Measurements from ENCODE around the gene POU6F2. TPM values are rescaled to one million over a fixed set of nuclear protein-coding genes. Genes with fewer than 3 reads are reported as not detected.

The POU6F2 gene
- total and polyA plus RNA-seq, 4 donors: 0.38 to 1.9 (median 1.5) TPM; not detected in 1

DNA sequence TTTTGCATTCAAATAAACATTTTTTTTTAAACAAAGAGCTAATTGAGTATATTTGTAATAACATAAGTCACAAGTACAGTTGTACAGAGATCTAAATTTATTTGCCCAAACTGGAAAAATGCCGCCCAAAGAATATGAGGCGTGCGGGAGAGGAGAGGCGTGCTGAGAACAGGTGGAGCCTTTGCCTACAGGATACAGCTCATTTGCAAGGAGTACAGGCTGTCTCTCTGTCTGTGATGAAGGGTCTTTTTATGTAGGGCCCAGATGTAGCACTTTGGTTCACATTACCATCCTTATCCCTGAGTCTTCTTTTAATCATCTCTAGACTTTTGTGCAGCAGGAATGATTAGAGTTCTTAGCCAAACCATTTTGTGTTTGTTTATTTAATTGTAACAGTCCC is 58.2 kb downstream of the POU6F2 start:
- ATAC-seq (ENCODE audit: low FRiP score) (no peak), DNase-seq (no peak)
- intact Hi-C loops (cut with DNase I): no loop called here
- H3K9me3 ChIP-seq (ENCODE audit: control insufficient read depth, low read length): no peaks in the 10 kb centered on the region
- no peaks in the 10 kb centered on the region for H3K27me3 ChIP-seq (ENCODE audit: control insufficient read depth in 1 of 2, insufficient read depth in 2 of 2, low read length in 1 of 2)
- no peaks in the 10 kb centered on the region for H3K36me3 ChIP-seq (ENCODE audit: control insufficient read depth in 1 of 2, insufficient read depth in 2 of 2, low read length in 1 of 2)
- WGBS, 2 donors: 82% methylated on average over 4 of the region's 4 CpGs
- no peak overlapping the region for H3K27ac ChIP-seq (ENCODE audit: low read depth in 1 of 2, low read length in 2 of 2)
- no peaks in the 10 kb centered on the region for H3K4me1 ChIP-seq (ENCODE audit: control insufficient read depth in 1 of 2, insufficient read depth in 2 of 2, low read length in 2 of 2)
- H3K4me3 ChIP-seq (ENCODE audit: low read length in 2 of 2): no peak overlapping the region

DNA sequence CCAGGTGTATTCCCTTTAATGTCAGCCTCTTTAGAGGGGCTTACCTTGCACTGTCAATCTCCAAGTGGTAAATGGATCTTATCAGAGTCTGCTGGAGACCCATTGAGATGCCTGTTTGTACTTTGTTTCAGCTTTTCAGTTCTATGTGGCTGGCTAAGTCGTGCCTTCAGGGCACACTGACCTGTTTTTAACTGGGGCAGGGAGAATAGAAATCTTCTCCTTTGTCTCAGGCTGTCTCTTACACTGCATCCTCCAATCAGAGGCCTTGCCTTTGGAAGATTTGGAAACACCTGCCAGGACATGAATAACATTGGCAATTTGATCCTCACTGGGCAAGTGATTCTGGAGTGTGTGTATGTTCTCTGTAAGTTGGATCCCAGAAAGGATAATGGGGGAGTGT is 65.0 kb downstream of the POU6F2 start:
- Histone ChIP-seq H3K9me3 (ENCODE audit: control insufficient read depth, low read length) (no peaks in the 10 kb centered on the region), H3K36me3 (ENCODE audit: control insufficient read depth in 1 of 2, insufficient read depth in 2 of 2, low read length in 1 of 2) (no peaks in the 10 kb centered on the region), H3K4me3 (ENCODE audit: low read length in 2 of 2) (no peak overlapping the region), H3K27me3 (ENCODE audit: control insufficient read depth in 1 of 2, insufficient read depth in 2 of 2, low read length in 1 of 2) (peaks cover 0 to 3% of the 10 kb centered on the region in 2 donors), H3K27ac (ENCODE audit: low read depth in 1 of 2, low read length in 2 of 2) (no peak overlapping the region), H3K4me1 (ENCODE audit: control insufficient read depth in 1 of 2, insufficient read depth in 2 of 2, low read length in 2 of 2) (peaks cover 0 to 2% of the 10 kb centered on the region in 2 donors)
- DNase-seq: no peak
- ATAC-seq (ENCODE audit: low FRiP score): no peak
- intact Hi-C loops (cut with DNase I): no loop called here
- 59 to 65% methylated on average over 1 of the region's 1 CpG for WGBS, 2 donors

DNA sequence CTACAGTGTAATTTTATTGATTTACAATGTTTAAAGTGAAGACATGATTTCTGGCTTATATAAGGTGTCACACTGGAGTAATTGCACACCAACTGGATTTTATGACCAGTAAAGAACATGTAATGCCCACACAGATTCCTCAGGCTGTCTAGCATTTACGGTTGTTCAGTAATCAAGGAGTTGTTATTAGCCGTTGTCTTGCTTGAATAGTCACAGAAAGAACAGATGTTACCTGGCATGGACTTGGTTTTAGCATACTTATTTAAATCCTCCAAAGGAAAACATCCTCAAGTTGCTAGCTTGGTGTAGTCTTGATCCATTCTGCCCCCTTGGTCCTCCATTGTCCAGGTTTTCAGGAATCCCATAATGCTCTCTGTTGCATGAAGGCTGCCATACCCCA is 65.8 kb downstream of the POU6F2 start:
- no peak for ATAC-seq (ENCODE audit: low FRiP score)
- no peaks in the 10 kb centered on the region for H3K36me3 ChIP-seq (ENCODE audit: control insufficient read depth in 1 of 2, insufficient read depth in 2 of 2, low read length in 1 of 2)
- H3K4me3 ChIP-seq (ENCODE audit: low read length in 2 of 2): no peak overlapping the region
- intact Hi-C loops (cut with DNase I): no loop called here
- no peaks in the 10 kb centered on the region for H3K9me3 ChIP-seq (ENCODE audit: control insufficient read depth, low read length)
- H3K27ac ChIP-seq (ENCODE audit: low read depth in 1 of 2, low read length in 2 of 2): no peak overlapping the region
- peaks cover 0 to 2% of the 10 kb centered on the region in 2 donors for H3K4me1 ChIP-seq (ENCODE audit: control insufficient read depth in 1 of 2, insufficient read depth in 2 of 2, low read length in 2 of 2)
- DNase-seq: no peak
- peaks cover 0 to 3% of the 10 kb centered on the region in 2 donors for H3K27me3 ChIP-seq (ENCODE audit: control insufficient read depth in 1 of 2, insufficient read depth in 2 of 2, low read length in 1 of 2)
- 88 to 89% methylated on average over 2 of the region's 2 CpGs for WGBS, 2 donors

DNA sequence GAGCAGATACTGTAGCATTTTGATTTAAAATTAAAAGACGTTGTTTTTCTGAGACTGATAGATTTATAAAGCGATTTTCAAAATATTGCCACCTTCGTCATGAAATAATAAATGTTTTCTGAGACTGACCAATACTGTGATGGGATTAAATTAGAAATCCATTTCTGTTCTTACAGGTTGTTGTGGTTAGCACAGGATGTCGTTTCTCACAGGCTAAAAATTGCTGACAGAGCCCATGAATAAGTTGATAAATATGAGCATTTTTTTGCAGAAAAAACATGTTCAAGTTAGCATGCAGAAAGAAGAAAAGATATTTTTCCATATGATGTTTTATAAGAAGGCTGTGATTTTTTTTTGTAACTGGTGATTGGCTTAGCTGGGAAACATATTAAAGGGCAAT is 66.8 kb downstream of the POU6F2 start:
- DNase-seq (no peak), ATAC-seq (ENCODE audit: low FRiP score) (no peak)
- H3K27me3 ChIP-seq (ENCODE audit: control insufficient read depth in 1 of 2, insufficient read depth in 2 of 2, low read length in 1 of 2): peaks cover 0 to 3% of the 10 kb centered on the region in 2 donors
- no peak overlapping the region for H3K27ac ChIP-seq (ENCODE audit: low read depth in 1 of 2, low read length in 2 of 2)
- intact Hi-C loops (cut with DNase I): no loop called here
- WGBS, 2 donors: 17 to 21% methylated on average over 4 of the region's 4 CpGs
- peaks cover 0 to 2% of the 10 kb centered on the region in 2 donors for H3K4me1 ChIP-seq (ENCODE audit: control insufficient read depth in 1 of 2, insufficient read depth in 2 of 2, low read length in 2 of 2)
- no peaks in the 10 kb centered on the region for H3K36me3 ChIP-seq (ENCODE audit: control insufficient read depth in 1 of 2, insufficient read depth in 2 of 2, low read length in 1 of 2)
- no peak overlapping the region for H3K4me3 ChIP-seq (ENCODE audit: low read length in 2 of 2)
- H3K9me3 ChIP-seq (ENCODE audit: control insufficient read depth, low read length): no peaks in the 10 kb centered on the region

DNA sequence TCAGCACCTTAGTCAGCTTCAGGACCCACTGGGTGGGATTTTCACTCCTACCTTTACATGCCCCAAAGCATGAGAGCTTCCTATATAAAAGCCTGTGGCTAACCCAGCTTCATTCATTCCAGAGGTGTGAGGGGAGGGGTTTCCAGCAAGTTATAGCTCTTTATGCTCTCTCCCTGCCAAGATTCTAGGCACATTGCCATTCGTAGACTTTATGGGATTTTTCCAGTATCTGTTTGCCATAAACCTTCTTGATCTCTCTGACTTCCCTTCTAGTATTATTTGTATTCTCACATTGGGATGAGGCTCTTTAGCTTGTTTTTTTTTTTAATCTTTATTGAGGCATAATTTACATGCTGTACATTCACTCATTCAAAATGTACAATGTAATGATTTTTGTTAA is 67.5 kb downstream of the POU6F2 start:
- intact Hi-C loops (cut with DNase I): no loop called here
- WGBS, 2 donors: 32 to 38% methylated on average over 1 of the region's 1 CpG

DNA sequence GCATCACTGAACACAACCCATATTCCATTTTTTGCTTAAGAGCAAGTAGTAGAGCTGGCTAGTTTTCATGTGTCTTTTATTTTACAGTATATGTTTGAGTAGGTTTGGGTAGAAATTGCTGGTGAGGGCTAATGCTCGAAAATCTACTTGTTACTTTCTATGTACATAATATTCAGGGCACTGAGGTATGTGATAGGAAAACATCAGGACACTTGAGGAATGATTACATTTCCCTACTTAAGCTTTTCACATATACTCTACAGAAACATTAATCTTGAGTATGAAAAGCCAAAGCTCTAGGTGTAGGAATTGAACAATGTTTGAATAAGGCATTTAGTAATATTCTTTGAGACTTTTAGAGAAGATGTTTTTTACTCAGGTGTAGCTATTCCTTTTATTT is 73.6 kb downstream of the POU6F2 start:
- no peaks in the 10 kb centered on the region for H3K36me3 ChIP-seq (ENCODE audit: control insufficient read depth in 1 of 2, insufficient read depth in 2 of 2, low read length in 1 of 2)
- no peaks in the 10 kb centered on the region for H3K27me3 ChIP-seq (ENCODE audit: control insufficient read depth in 1 of 2, insufficient read depth in 2 of 2, low read length in 1 of 2)
- no peak overlapping the region for H3K27ac ChIP-seq (ENCODE audit: low read depth in 1 of 2, low read length in 2 of 2)
- 52 to 64% methylated on average over 1 of the region's 1 CpG for WGBS, 2 donors
- H3K9me3 ChIP-seq (ENCODE audit: control insufficient read depth, low read length): peaks cover 1% of the 10 kb centered on the region
- intact Hi-C loops (cut with DNase I): no loop called here
- H3K4me1 ChIP-seq (ENCODE audit: control insufficient read depth in 1 of 2, insufficient read depth in 2 of 2, low read length in 2 of 2): peaks cover 0 to 2% of the 10 kb centered on the region in 2 donors
- no peak overlapping the region for H3K4me3 ChIP-seq (ENCODE audit: low read length in 2 of 2)
- no peak for DNase-seq
- ATAC-seq (ENCODE audit: low FRiP score): no peak

More for the DNA sequence above, 67.5 kb downstream of the POU6F2 start:
- H3K9me3 ChIP-seq (ENCODE audit: control insufficient read depth, low read length): no peaks in the 10 kb centered on the region
- ATAC-seq (ENCODE audit: low FRiP score) (no peak), DNase-seq (no peak)
- no peak overlapping the region for H3K27ac ChIP-seq (ENCODE audit: low read depth in 1 of 2, low read length in 2 of 2)
- H3K4me1 ChIP-seq (ENCODE audit: control insufficient read depth in 1 of 2, insufficient read depth in 2 of 2, low read length in 2 of 2): peaks cover 0 to 2% of the 10 kb centered on the region in 2 donors
- H3K27me3 ChIP-seq (ENCODE audit: control insufficient read depth in 1 of 2, insufficient read depth in 2 of 2, low read length in 1 of 2): peaks cover 0 to 3% of the 10 kb centered on the region in 2 donors
- no peak overlapping the region for H3K4me3 ChIP-seq (ENCODE audit: low read length in 2 of 2)
- no peaks in the 10 kb centered on the region for H3K36me3 ChIP-seq (ENCODE audit: control insufficient read depth in 1 of 2, insufficient read depth in 2 of 2, low read length in 1 of 2)

DNA sequence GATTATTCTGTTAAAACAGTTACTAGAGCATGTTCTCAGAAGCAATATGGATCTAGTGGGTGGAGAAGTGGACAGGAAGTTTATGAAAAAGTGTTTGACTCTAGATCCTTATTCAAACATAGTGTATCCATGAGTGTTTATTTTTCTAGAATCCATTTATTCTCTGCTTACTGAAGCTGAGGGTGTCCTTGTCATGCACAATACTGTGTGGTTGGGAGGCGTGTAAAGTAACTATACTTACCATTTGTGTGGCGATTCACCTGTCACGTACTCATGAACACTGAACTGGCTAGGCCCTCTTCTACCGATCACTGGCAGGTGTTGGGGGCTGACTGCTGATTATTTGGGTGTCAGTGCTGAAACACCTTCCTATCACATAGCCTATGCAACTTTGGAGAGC is 74.0 kb downstream of the POU6F2 start:
- no peaks in the 10 kb centered on the region for H3K27me3 ChIP-seq (ENCODE audit: control insufficient read depth in 1 of 2, insufficient read depth in 2 of 2, low read length in 1 of 2)
- no peak for ATAC-seq (ENCODE audit: low FRiP score)
- H3K36me3 ChIP-seq (ENCODE audit: control insufficient read depth in 1 of 2, insufficient read depth in 2 of 2, low read length in 1 of 2): no peaks in the 10 kb centered on the region
- DNase-seq: no peak
- no peak overlapping the region for H3K27ac ChIP-seq (ENCODE audit: low read depth in 1 of 2, low read length in 2 of 2)
- peaks cover 1% of the 10 kb centered on the region for H3K9me3 ChIP-seq (ENCODE audit: control insufficient read depth, low read length)
- H3K4me1 ChIP-seq (ENCODE audit: control insufficient read depth in 1 of 2, insufficient read depth in 2 of 2, low read length in 2 of 2): no peaks in the 10 kb centered on the region
- no peak overlapping the region for H3K4me3 ChIP-seq (ENCODE audit: low read length in 2 of 2)
- WGBS, 2 donors: 94 to 97% methylated on average over 4 of the region's 4 CpGs
- intact Hi-C loops (cut with DNase I): no loop called here

DNA sequence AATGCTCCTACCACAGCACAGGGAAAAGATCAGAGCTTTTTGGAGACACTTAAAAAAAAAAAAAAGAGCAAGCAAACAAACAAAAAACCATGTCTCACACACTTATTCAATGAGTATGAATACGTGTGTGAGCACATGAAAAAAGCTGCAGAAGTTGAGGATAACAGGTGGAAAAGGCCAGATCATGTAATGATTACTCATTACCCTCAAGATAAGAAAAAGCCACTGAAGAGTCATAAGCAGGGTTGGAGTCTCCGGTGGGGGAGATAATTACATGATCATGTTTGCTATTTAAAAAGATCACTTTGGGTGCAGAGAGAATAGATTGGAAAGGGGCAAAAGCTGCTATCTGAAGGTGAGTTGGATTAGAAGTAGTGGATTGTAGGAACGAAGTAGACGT is 77.0 kb downstream of the POU6F2 start:
- Histone ChIP-seq H3K4me1 (ENCODE audit: control insufficient read depth in 1 of 2, insufficient read depth in 2 of 2, low read length in 2 of 2) (no peaks in the 10 kb centered on the region), H3K27me3 (ENCODE audit: control insufficient read depth in 1 of 2, insufficient read depth in 2 of 2, low read length in 1 of 2) (no peaks in the 10 kb centered on the region), H3K9me3 (ENCODE audit: control insufficient read depth, low read length) (peaks cover 1% of the 10 kb centered on the region), H3K4me3 (ENCODE audit: low read length in 2 of 2) (no peak overlapping the region), H3K36me3 (ENCODE audit: control insufficient read depth in 1 of 2, insufficient read depth in 2 of 2, low read length in 1 of 2) (no peaks in the 10 kb centered on the region), H3K27ac (ENCODE audit: low read depth in 1 of 2, low read length in 2 of 2) (no peak overlapping the region)
- DNase-seq (no peak), ATAC-seq (ENCODE audit: low FRiP score) (no peak)
- 74 to 83% methylated on average over 4 of the region's 4 CpGs for WGBS, 2 donors
- intact Hi-C loops (cut with DNase I): no loop called here

DNA sequence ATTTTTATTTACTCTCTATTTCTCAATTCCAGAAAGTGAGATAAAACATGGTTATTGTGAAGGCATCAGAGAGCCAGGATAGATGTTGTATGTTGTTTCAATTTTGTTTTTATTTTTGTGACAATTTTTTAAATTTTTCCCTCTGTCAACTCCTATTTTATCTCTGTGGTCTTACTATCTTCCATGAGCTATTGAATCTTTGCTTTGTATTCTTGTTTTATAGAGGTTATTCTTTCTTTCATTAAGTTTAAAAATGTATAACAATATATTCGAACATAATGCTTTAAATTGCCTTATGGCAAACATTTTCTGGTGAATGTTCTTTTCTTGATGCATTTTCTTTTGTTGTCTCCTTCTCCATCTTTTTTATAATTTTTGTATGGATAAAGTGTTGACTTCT is 78.4 kb downstream of the POU6F2 start:
- ATAC-seq (ENCODE audit: low FRiP score): no peak
- no peak overlapping the region for H3K27ac ChIP-seq (ENCODE audit: low read depth in 1 of 2, low read length in 2 of 2)
- no peak overlapping the region for H3K4me3 ChIP-seq (ENCODE audit: low read length in 2 of 2)
- intact Hi-C loops (cut with DNase I): no loop called here
- peaks cover 1% of the 10 kb centered on the region for H3K9me3 ChIP-seq (ENCODE audit: control insufficient read depth, low read length)
- WGBS, 2 donors: 90 to 91% methylated on average over 1 of the region's 1 CpG
- no peaks in the 10 kb centered on the region for H3K4me1 ChIP-seq (ENCODE audit: control insufficient read depth in 1 of 2, insufficient read depth in 2 of 2, low read length in 2 of 2)
- no peaks in the 10 kb centered on the region for H3K27me3 ChIP-seq (ENCODE audit: control insufficient read depth in 1 of 2, insufficient read depth in 2 of 2, low read length in 1 of 2)
- DNase-seq: no peak
- no peaks in the 10 kb centered on the region for H3K36me3 ChIP-seq (ENCODE audit: control insufficient read depth in 1 of 2, insufficient read depth in 2 of 2, low read length in 1 of 2)

Measured in aorta (tissue), 5 donors.